ENCODE measurements around the gene RET.

- TF ChIP-seq HES4 (CRISPR knock-in tag; IDR thresholded peaks at IDR 0.05; ENCODE audit: borderline replicate concordance) (no peak), ZNF788 (CRISPR knock-in tag; IDR thresholded peaks at IDR 0.05; ENCODE audit: borderline replicate concordance) (no peak)
These were observed 2.5 kb upstream of the RET start for GRCh38 chr10:43074409-43074808.

Data from HepG2 (cell line).